GM12878 (cell line): ENCODE results near the gene SNCAIP. TPM values are rescaled to one million over a fixed set of nuclear protein-coding genes. Genes with fewer than 3 reads are reported as not detected.

ENCODE experiments used
- ATAC-seq: fragments of 200-7000 bp; cut with Tn5 transposase; 3 replicates; pipeline ENCODE4 v1.9.1; 2020; ENCODE audit warnings: mild to moderate bottlenecking, moderate library complexity
- BruUV-seq: library from RNA; stranded (reverse); fragments of 400-500 nt; replicated peaks from 2 replicates; lab custom pipeline; 2021; lab: Mats Ljungman, UMichigan
- CTCF ChIA-PET: fragments of 300-600 bp; sonication (Branson Sonifier 250); formaldehyde crosslinking; extraction: SDS; loops from one replicate; lab custom pipeline; 2021; ENCODE audit warnings: inconsistent platforms; lab: Yijun Ruan, JAX
- POLR2A ChIA-PET: fragments of 350-600 bp; formaldehyde crosslinking; extraction: SDS; loops from one replicate; lab custom pipeline; 2021; ENCODE audit warnings: inconsistent platforms; lab: Charles Lee
- RAD21 ChIA-PET: fragments of 300-600 bp; sonication (Branson Sonifier 250); formaldehyde crosslinking; loops from one replicate; lab custom pipeline; 2023; ENCODE audit warnings: antibody characterized with exemption; ENCODE audit not compliant: unreplicated experiment; lab: Charles Lee
- SMC1A ChIA-PET: fragments of 300-600 bp; sonication (Branson Sonifier 250); formaldehyde crosslinking; loops from one replicate; lab custom pipeline; 2023; ENCODE audit not compliant: unreplicated experiment, uncharacterized antibody; lab: Charles Lee
- DNase-seq: peaks from one replicate; pipeline ENCODE4 v3.0.0-alpha.2; 2011; ENCODE audit warnings: low read depth, low spot score
- FAIRE-seq: peaks from 3 replicates; lab custom pipeline; 2011; peaks lifted over from hg19 to GRCh38; lab: Jason Lieb, UNC
- H2AFZ ChIP-seq: 2 replicates; pipeline ENCODE4 v1.6.0; 2011; ENCODE audit warnings: low read depth, low read length, control low read depth; ENCODE audit not compliant: control insufficient read depth
- H3K27ac ChIP-seq: 2 replicates; pipeline ENCODE4 v1.5.1; 2011; ENCODE audit warnings: control low read depth; ENCODE audit not compliant: control insufficient read depth, insufficient read depth
- H3K27me3 ChIP-seq, 2 experiments: replicated peaks in 1 of 2; 2 replicates each; pipeline versions ENCODE4 v1.6.0 to v1.6.1; 2011; ENCODE audit warnings: low read length in 1 of 2; ENCODE audit not compliant: control insufficient read depth in 2 of 2, insufficient read depth in 2 of 2
- H3K36me3 ChIP-seq, 2 experiments: 2 replicates each; pipeline ENCODE4 v1.5.1; 2011; ENCODE audit warnings: low read length in 1 of 2; ENCODE audit not compliant: control insufficient read depth in 2 of 2, insufficient read depth in 2 of 2
- H3K4me1 ChIP-seq: 2 replicates; pipeline ENCODE4 v1.6.1; 2011; ENCODE audit warnings: mild to moderate bottlenecking, low read length, moderate library complexity, mixed read lengths; ENCODE audit not compliant: control insufficient read depth, insufficient read depth
- H3K4me2 ChIP-seq: 2 replicates; pipeline ENCODE4 v1.6.0; 2011; ENCODE audit warnings: control low read depth; ENCODE audit not compliant: control insufficient read depth, insufficient read depth
- H3K4me3 ChIP-seq: fragments of 200-600 bp; sonication (generic); 2 replicates; pipeline ENCODE4 v1.5.1; 2016
- H3K79me2 ChIP-seq: 2 replicates; pipeline ENCODE4 v1.6.0; 2011; ENCODE audit warnings: low read length; ENCODE audit not compliant: control insufficient read depth, insufficient read depth
- H3K9ac ChIP-seq: 2 replicates; pipeline ENCODE4 v1.8.0; 2011; ENCODE audit warnings: low read length, control low read depth, mixed read lengths; ENCODE audit not compliant: control insufficient read depth, insufficient read depth
- H3K9me3 ChIP-seq: replicated peaks from 3 replicates; pipeline ENCODE4 v1.5.1; 2011; ENCODE audit warnings: mild to moderate bottlenecking, low read length; ENCODE audit not compliant: control insufficient read depth, insufficient read depth
- H4K20me1 ChIP-seq: 2 replicates; pipeline ENCODE4 v1.6.0; 2011; ENCODE audit not compliant: control insufficient read depth, insufficient read depth
- ASH2L ChIP-seq: fragments of 300-600, 200-600 bp; sonication (generic); IDR thresholded peaks from 2 replicates; pipeline ENCODE4 v1.6.1; 2017; ENCODE audit warnings: low read depth, mild to moderate bottlenecking, borderline replicate concordance
- CEBPB ChIP-seq, 2 experiments: fragments of 150-350 bp in 1 of 2; IDR thresholded peaks; 2 replicates each; pipeline ENCODE4 v1.6.1; 2012 to 2014; ENCODE audit warnings: low read depth in 2 of 2, low read length in 2 of 2, borderline replicate concordance in 1 of 2, inconsistent platforms in 1 of 2
- CTCF ChIP-seq, 3 experiments: IDR thresholded peaks in 2 of 3; conservative IDR thresholded peaks in 1 of 3; 2 replicates each; pipeline ENCODE4 v1.5.1; 2011; ENCODE audit warnings: low read depth in 3 of 3, low read length in 3 of 3, mild to moderate bottlenecking in 3 of 3, control low read depth in 2 of 3, moderate library complexity in 2 of 3, inconsistent platforms in 1 of 3, mixed read lengths in 1 of 3; ENCODE audit not compliant: control insufficient read depth in 2 of 3, insufficient read depth in 1 of 3; ENCODE audit errors: extremely low read depth in 1 of 3
- EP300 ChIP-seq, 2 experiments: fragments of 150-350 bp in 1 of 2; IDR thresholded peaks; 2 replicates each; pipeline ENCODE4 v1.6.1; 2011 to 2012; ENCODE audit warnings: low read depth in 2 of 2, low read length in 2 of 2, borderline replicate concordance in 1 of 2, improper control_type of control experiment in 1 of 2, inconsistent platforms in 1 of 2; ENCODE audit not compliant: control insufficient read depth in 1 of 2
- IKZF1 ChIP-seq: fragments of 450-650 bp; conservative IDR thresholded peaks from 2 replicates; pipeline ENCODE4 v1.6.1; 2017; ENCODE audit warnings: antibody characterized with exemption, mild to moderate bottlenecking
- LARP7 ChIP-seq: fragments of 450-650 bp; IDR thresholded peaks from 2 replicates; pipeline ENCODE4 v1.6.1; 2017; ENCODE audit warnings: mild to moderate bottlenecking
- MEF2A ChIP-seq: IDR thresholded peaks from 2 replicates; pipeline ENCODE4 v1.6.1; 2011; ENCODE audit warnings: low read depth, mild to moderate bottlenecking, low read length, moderate library complexity; ENCODE audit not compliant: insufficient read depth
- MEF2B ChIP-seq: fragments of 450-650 bp; IDR thresholded peaks from 2 replicates; pipeline ENCODE4 v1.6.1; 2018; ENCODE audit warnings: mild to moderate bottlenecking, moderate library complexity; ENCODE audit not compliant: partially characterized antibody, poor library complexity, severe bottlenecking
- MTA3 ChIP-seq: IDR thresholded peaks from 2 replicates; pipeline ENCODE4 v1.6.1; 2012; ENCODE audit warnings: low read length, inconsistent platforms, borderline replicate concordance
- RAD51 ChIP-seq: fragments of 450-650 bp; IDR thresholded peaks from 2 replicates; pipeline ENCODE4 v1.6.1; 2016; ENCODE audit warnings: moderate library complexity, mild to moderate bottlenecking, inconsistent platforms
- SMAD5 ChIP-seq: IDR thresholded peaks from 2 replicates; pipeline ENCODE4 v1.6.1; 2016; ENCODE audit warnings: antibody characterized with exemption, low read depth
- STAT1 ChIP-seq: fragments of 450-650 bp; conservative IDR thresholded peaks from 2 replicates; pipeline ENCODE4 v1.6.1; 2014; ENCODE audit warnings: antibody characterized with exemption, mild to moderate bottlenecking
- whole genome bisulfite sequencing: methylation state at CpG from one replicate; pipeline ENCODE4 v1.1.6; 2016; ENCODE audit warnings: low lambda C conversion rate; ENCODE audit not compliant: insufficient replicate concordance, insufficient coverage; ENCODE audit errors: missing lambda C conversion rate; 5-methylcytosine and 5-hydroxymethylcytosine counted together
- in situ Hi-C: fragments of 300-500 bp; cut with MboI; formaldehyde crosslinking; loops from 9 replicates; pipeline ENCODE4 v1.14.3; 2018; ENCODE audit warnings: mixed read lengths
- intact Hi-C: fragments of 100-400 bp; cut with micrococcal nuclease; formaldehyde crosslinking; loops from one replicate; pipeline ENCODE4 v1.14.2; 2022; ENCODE audit not compliant: unreplicated experiment
- polyA plus RNA-seq, 11 experiments: library from polyadenylated mRNA; depleted of rRNA in 4 of 11; unstranded in 6 of 11; stranded (reverse) in 5 of 11; fragments of >200 nt; fragmentation: Nextera tagmentation in 4 of 11; fragmentation: Illumina TruSeq in 1 of 11; extraction: Ambion mirVana in 4 of 11; extraction: Trizol in 1 of 11; gene quantifications; 1 replicate in 1 of 11; 2 replicates in 10 of 11; pipeline versions ENCODE4 v1.2.1 to v1.2.3, GENCODE V29; 2011 to 2016; ENCODE audit warnings: inconsistent platforms in 2 of 11, missing spikeins in 2 of 11, low read depth in 1 of 11
- total RNA-seq, 4 experiments: library from RNA; depleted of rRNA in 3 of 4; stranded (reverse); fragments of >200 nt in 3 of 4; fragmentation: Illumina TruSeq in 1 of 4; extraction: Trizol in 1 of 4; gene quantifications; 2 replicates each; pipeline versions ENCODE4 v1.2.1 to v1.2.3, GENCODE V29; 2013 to 2021
- TF ChIP-seq, protein P1 (sequence below): fragments of 450-650 bp; IDR thresholded peaks from 2 replicates; pipeline ENCODE4 v1.6.1; 2017; ENCODE audit warnings: antibody characterized with exemption, mild to moderate bottlenecking, moderate library complexity

Gene SNCAIP
- total and polyA plus RNA-seq, 10 of the 15 experiments (the other 5 are each of a cell fraction or from before 2014, with no cell fraction given) = 0.03 to 0.62 (median 0.16) TPM; not detected in 1

- TF ChIP-seq CTCF (IDR thresholded peaks at IDR 0.05 in 2 of 3, conservative IDR thresholded peaks at IDR 0.05 in 1 of 3; ENCODE audit: control insufficient read depth in 2 of 3, extremely low read depth in 1 of 3, insufficient read depth in 1 of 3, low read depth in 3 of 3, low read length in 3 of 3) = peak; percentile 63 to 88 (median 88)
Measured at GRCh38 chr5:122415030-122415800, 103.2 kb downstream of the SNCAIP start (continued).

DNA sequence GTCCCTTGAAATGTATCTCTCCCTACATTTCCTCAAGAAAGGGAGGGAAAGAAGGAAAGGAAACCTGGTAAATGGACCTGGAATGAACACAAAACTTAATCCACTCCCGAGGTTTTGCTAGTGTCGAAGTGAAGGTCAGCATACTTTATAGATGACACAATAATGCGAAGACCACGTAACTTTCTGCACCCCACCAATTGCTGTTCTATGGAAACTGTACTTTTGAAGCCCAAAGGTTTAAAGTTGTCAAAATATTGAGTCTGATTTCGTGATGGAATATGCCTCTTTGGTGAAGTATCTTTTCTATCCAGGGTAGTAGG lies 103.7 kb downstream of the SNCAIP start:
- in situ Hi-C loops = loop anchor here (5.0 kb wide), 1 partner anchor 223 kb away; no protein-coding TSS in a partner anchor
- intact Hi-C loops = loop anchor here (1.0 to 10.0 kb wide), 5 partner anchors 77 to 451 kb away; partner anchors contain the start of gene SRFBP1
- Histone ChIP-seq H3K79me2 (no peaks in the 10 kb centered on the region), H3K4me1 (peaks cover 20% of the 10 kb centered on the region), H3K9me3 (no peaks in the 10 kb centered on the region), H3K36me3 (no peaks in the 10 kb centered on the region), H2AFZ (no peak overlapping the region), H3K9ac (no peak overlapping the region), H3K27ac (no peak overlapping the region), H4K20me1 (no peaks in the 10 kb centered on the region), H3K4me3 (no peak overlapping the region), H3K27me3 (no peaks in the 10 kb centered on the region), H3K4me2 (no peak overlapping the region)
- SMC1A ChIA-PET = interaction anchor here (1.4 to 3.7 kb wide), 5 partner anchors 11 to 224 kb away, joined by 3 to 41 read pairs (median 5); no protein-coding TSS in a partner anchor
- CTCF ChIA-PET = interaction anchor here (0.8 to 6.0 kb wide), 14 partner anchors 13 to 446 kb away, joined by 3 to 65 read pairs (median 5); no protein-coding TSS in a partner anchor
- POLR2A ChIA-PET = interaction anchor here (1.3 kb wide), 1 partner anchor 220 kb away, joined by 5 read pairs; no protein-coding TSS in a partner anchor
- no peak for ATAC-seq
- 64% methylated on average over 5 of the region's 5 CpGs for WGBS
- no TSS peak for BruUV-seq
- DNase-seq = no peak
- RAD21 ChIA-PET = interaction anchor here (1.2 to 4.2 kb wide), 5 partner anchors 12 to 220 kb away, joined by 3 to 35 read pairs (median 4); no protein-coding TSS in a partner anchor
- no peak for FAIRE-seq
- TF ChIP-seq IKZF1 (no peak), MEF2A (no peak), STAT1 (no peak), LARP7 (no peak), MEF2B (no peak), ASH2L (no peak), CEBPB (IDR thresholded peaks at IDR 0.05; ENCODE audit: borderline replicate concordance in 1 of 2, low read depth in 2 of 2, low read length in 2 of 2) (no peak), SMAD5 (no peak), EP300 (IDR thresholded peaks at IDR 0.05; ENCODE audit: borderline replicate concordance in 1 of 2, control insufficient read depth in 1 of 2, low read depth in 2 of 2, low read length in 2 of 2) (no peak), MTA3 (no peak), RAD51 (no peak)
- TF ChIP-seq, protein P1, sequence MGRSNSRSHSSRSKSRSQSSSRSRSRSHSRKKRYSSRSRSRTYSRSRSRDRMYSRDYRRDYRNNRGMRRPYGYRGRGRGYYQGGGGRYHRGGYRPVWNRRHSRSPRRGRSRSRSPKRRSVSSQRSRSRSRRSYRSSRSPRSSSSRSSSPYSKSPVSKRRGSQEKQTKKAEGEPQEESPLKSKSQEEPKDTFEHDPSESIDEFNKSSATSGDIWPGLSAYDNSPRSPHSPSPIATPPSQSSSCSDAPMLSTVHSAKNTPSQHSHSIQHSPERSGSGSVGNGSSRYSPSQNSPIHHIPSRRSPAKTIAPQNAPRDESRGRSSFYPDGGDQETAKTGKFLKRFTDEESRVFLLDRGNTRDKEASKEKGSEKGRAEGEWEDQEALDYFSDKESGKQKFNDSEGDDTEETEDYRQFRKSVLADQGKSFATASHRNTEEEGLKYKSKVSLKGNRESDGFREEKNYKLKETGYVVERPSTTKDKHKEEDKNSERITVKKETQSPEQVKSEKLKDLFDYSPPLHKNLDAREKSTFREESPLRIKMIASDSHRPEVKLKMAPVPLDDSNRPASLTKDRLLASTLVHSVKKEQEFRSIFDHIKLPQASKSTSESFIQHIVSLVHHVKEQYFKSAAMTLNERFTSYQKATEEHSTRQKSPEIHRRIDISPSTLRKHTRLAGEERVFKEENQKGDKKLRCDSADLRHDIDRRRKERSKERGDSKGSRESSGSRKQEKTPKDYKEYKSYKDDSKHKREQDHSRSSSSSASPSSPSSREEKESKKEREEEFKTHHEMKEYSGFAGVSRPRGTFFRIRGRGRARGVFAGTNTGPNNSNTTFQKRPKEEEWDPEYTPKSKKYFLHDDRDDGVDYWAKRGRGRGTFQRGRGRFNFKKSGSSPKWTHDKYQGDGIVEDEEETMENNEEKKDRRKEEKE = no peak
